Hematopoietic multipotent progenitor cell treated with erythropoietin and hydrocortisone succinate and interleukin-3 and kit ligand, for 15 days (in vitro differentiated cells): Measurements from ENCODE around the gene FLNB.
A peak's percentile ranks its signal among the peaks of the same experiment; 100 is the strongest.
"Not testable (repeated sequence)": the region's sequence is repeated elsewhere in the genome, so short reads cannot be mapped to it uniquely, and the experiment has no call there.

Experiments
- DNase-seq: peaks from one replicate; pipeline ENCODE4 v3.0.0-alpha.2; 2015; ENCODE audit warnings: low spot score

The FLNB gene

GRCh38 chr3:57980416-57980815, 27.8 kb upstream of the FLNB start:
- no peak for DNase-seq

GRCh38 chr3:57981483-57982087, 26.6 kb upstream of the FLNB start:
- DNase-seq: no peak

DNA sequence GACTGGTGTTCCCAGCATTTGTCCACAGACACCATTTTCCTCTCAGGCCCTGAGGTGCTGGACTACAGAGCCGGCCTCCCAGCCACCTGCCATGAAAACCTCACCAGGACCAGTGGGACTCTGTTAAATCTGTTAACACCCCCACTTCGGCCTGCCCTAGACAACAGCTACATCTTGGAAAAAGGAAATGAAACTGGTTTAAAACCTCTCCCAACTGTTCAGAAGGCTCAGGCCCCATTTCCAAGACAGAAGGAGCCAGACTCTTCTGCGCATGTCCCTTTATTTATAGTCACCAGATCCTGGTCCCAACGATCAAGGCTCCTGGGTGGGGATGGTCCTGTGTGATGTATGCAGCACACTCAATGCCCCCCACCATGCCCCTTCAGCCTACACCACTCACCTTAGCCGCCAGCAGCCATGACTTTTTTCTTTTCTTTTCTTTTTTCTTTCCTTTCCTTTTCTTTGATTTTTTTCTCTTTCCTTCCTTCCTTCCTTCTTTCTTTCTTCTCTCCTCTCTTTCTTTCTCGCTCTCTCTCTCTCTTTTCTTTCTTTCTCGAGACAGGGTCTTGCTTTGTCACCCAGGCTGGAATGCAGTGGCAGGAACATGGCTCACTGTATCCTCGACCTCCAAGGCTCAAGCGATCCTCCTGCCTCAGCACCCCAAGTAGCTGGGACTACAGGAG, 25.5 kb upstream of the FLNB start:
- no peak for DNase-seq

DNA sequence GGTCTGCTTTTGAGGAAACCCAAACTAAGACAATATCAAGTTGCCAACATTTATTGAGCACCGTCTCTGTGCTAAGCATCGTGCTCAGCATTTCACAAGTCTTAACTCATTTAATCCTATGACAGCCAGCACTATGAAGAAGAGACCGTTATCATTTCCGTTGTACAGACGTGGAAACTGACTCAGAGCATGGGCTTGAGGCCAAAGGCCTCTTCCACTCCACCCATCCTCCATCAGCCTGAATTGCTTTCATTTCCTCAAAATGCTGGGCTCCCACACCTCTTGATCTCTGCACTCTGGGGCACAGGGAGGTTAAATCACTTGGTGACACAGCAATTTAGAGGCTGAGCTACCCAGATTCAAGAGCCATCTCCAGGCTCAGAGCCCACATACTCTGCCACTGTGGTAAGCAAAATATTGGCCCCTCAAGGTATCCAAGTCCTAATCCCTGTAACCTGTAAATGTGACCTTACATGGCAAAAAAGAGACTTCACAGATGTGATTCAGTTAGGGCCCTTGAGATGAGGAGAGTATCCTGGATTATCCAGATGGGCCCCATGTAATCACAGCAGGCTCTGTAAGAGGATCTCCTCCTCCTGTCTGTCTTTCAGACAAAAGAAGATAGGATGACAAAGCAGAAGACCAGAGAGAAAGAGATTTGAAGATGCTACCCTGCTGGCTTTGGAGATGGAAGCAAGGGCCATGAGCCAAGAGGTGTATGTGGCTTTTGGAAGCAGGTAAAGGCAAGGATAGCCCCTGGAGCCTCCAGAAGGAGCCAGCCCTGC, 24.3 kb upstream of the FLNB start:
- peak; percentile 68 for DNase-seq

DNA sequence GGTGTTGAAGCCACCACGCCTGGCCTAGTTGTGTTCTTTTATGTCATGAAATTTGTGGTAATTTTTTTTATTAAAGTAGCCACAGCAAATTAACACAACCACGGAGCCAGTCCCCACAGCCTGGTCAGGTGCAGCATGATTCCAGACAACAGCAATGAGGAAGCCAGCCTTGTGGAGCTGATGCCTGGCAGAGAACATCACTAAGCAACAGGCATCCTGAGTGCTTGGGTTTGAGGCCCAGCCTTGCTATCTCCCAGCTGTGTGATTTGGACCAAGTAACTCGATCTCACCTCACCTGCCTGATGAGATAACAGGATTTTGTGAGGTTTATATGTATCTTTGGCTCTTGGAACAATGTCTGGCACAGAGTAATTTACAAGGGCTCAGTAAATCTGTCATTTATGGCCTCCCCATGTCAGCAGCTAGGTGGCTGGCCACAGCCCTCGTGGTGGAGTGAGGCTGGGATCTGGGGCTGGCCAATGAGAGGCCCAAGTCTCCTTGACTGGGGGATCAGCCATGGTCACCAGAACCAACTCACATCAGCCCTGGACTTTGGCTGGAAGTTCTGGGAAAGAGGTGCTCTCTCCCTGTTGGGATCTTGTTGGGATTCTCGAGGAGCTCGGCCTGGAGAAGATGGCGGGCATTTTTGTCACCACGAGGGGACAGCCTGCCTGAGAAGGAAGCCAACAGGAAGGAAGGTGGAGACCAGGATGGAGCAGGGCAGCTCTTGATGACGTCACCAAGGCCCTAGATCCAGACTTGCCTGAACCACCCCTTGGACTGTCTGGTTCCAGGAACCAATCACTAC, 22.8 kb upstream of the FLNB start:
- DNase-seq: no peak

GRCh38 chr3:57985984-57986246, 22.3 kb upstream of the FLNB start:
- DNase-seq: no peak

GRCh38 chr3:57986261-57986660, 22.0 kb upstream of the FLNB start:
- DNase-seq: no peak

DNA sequence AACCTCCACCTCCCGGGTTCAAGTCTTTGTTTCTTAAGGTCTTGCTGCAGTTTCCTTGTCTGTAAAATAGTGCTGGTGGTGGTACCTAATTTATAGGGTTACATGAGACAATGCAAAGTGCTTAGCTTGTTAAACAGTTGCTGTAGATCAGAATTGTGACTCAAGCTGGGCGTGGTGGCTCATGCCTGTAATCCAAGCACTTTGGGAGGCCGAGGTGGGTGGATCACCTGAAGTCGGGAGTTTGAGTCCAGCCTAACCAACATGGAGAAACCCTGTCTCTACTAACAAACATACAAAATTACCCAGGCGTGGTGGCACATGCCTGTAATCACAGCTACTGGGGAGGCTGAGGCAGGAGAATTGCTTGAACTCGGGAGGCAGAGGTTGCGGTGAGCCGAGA, 19.0 kb upstream of the FLNB start:
- not testable (repeated sequence) for DNase-seq

- no peak for DNase-seq
These were observed 18.6 kb upstream of the FLNB start for GRCh38 chr3:57989646-57990045.

DNA sequence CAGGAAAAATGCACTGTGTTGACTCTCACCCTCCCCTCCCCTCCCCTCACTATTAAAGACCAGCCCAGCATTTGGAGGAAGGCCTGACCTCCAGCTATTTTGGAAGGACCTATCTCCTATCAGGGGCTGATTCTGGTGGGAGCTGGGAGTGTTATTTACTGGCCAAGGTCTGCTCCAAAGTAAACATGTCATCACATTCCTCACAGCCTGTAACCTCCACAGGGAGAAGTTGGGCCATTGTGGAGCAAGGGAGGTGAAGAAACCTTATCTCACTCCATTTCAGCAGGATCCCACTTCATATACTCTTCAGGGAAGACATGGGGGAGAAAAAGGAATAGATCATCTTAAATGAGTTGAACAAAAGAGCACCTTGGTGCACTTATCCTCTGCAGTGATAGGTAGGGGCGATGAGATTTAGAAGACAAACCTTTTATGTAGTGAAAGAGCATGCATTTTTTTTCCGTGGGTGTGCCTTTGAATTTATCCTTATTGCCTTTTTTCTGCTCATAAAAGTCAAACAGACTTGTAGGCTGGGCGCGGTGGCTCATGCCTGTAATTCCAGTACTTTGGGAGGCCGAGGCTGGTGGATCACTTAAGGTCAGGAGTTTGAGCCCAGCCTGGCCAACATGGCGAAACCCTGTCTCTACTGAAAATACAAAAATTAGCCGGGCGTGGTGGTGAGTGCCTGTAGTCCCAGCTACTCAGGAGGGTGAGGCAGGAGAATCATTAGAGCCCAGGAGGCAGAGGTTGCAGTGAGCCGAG, 15.6 kb upstream of the FLNB start:
- DNase-seq: no peak

- no peak for DNase-seq
These were observed 9.6 kb upstream of the FLNB start for GRCh38 chr3:57998366-57999283.

GRCh38 chr3:57999417-58000115, 8.7 kb upstream of the FLNB start:
- no peak for DNase-seq

DNA sequence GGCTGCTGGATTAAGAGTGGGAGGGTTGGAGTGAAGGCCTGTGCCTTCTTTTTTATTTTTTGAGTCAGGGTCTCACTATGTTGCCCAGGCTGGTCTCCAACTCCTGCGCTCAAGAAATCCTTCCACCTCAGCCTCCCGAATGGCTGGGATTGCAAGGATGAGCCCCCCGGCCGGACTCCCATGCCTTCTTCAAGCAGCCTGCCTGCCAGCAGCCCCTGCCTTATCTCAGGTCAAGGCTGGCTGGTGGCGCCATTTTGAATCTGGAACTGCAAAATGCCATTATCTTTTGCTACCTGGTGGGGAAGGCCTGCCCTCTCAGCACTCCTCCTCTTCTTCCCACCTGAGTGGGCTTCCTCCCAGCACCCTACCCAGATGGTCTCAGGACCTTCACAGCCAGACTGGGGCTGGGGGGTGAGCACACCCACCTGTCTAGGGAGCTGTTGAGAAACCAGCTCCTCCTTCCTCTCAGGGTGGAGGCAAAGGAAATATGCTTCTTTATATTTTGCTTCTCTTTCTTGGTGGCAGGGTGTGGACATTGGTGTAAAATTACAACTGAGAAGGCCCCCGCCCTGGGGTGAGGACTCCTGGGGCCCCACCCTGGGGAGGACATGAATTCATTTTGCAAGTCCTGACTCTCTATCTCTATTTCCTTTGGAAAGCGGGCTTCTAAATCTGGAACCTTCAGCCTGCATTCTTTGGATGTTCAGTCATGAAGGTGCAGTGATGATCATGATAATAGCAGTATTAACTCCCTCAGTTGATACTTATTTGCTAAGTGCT, 7.7 kb upstream of the FLNB start:
- no peak for DNase-seq

DNA sequence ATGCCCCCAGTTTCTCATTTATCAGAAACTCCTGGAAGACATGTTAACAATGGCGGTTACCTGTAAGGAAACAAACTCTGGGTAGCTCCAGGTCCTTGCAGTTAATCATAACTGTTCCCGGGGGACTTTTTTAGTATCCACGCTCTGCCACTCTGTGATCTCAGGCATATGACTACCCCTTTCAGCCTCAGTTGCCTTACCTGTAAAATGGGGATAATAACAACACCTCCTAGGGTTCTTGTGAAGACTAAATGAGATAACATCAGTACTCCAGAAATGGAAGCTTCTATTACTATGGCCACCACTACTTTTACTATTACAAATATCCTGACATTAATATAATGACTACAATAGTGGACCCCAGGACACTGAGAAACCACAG, 7.1 kb upstream of the FLNB start:
- no peak for DNase-seq

DNA sequence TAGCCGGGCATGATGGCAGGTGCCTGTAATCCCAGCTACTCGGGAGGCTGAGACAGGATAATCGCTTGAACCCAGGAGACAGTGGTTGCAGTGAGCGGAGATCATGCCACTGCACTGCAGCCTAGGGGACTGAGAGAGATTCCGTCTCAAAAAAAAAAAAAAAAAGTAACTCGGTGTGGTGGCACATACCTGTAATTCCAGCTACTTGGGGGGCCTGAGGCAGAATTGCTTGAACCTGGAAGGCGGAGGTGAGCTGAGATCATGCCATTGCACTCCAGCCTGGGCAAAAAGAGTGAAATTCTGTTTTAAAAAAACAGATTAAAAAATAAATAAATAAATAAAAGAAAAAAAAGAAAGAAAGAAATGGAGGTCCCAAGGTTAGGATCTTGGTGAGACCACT, 6.2 kb upstream of the FLNB start:
- no peak for DNase-seq

- no peak for DNase-seq
These were observed 5.1 kb upstream of the FLNB start for GRCh38 chr3:58003093-58003492.

DNA sequence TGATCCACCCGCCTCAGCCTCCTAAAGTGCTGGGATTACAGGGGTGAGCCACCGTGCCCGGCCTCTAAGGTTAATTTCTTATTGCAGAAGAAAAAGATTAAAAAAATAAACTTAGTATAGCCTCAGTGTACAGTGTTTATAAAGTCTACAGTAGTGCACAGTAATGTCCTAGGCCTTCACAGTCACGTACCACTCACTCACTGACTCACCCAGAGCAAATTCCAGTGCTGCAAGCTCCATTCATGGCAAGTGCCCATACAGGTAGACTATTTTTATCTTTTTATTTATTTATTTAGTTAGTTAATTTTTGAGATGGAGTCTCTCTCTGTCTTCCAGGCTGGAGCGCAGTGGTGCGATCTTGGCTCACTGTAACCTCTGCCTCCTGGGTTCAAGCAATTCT, 3.2 kb upstream of the FLNB start:
- DNase-seq: no peak

GRCh38 chr3:58005669-58006068, 2.6 kb upstream of the FLNB start:
- no peak for DNase-seq

DNA sequence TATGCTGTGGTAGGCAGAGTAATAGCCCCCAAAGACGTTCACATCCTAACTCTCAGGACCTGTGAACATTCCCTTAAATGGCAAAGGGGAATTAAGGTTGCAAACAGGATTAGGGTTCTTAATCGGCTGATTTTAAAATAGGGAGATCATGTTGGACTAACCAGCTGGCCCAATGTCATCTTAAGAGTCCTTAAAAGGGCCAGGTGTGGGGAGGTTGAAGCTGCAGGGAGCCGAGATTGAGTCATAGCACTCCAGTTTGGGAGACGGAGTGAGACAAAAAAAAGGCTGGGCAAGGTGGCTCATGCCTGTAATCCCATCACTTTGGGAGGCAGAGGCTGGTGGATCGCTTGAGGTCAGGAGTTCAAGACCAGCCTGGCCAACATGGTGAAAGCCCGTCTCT, 1.6 kb upstream of the FLNB start:
- DNase-seq: no peak
